Measurements from ENCODE around the gene VPS37D.

GRCh38 chr7:73624669-73625001 lies 43.0 kb upstream of the VPS37D start:
- TF ChIP-seq CREB5 (CRISPR knock-in tag; IDR thresholded peaks at IDR 0.05; ENCODE audit: low read depth): no peak
- TF ChIP-seq CSRNP3 (CRISPR knock-in tag; IDR thresholded peaks at IDR 0.05): no peak
- TF ChIP-seq POU6F1 (CRISPR knock-in tag; IDR thresholded peaks at IDR 0.05; ENCODE audit: borderline replicate concordance, low read depth): no peak
- TF ChIP-seq ZFP30 (CRISPR knock-in tag; IDR thresholded peaks at IDR 0.05): no peak
- no peak for TF ChIP-seq TOX (CRISPR knock-in tag; IDR thresholded peaks at IDR 0.05; ENCODE audit: borderline replicate concordance)

All from SK-N-SH treated with all-trans-retinoic acid at 6 μM for 48 hours (cell line).